ENCODE measurements around the gene ETV3L.

ETV3L gene

DNA sequence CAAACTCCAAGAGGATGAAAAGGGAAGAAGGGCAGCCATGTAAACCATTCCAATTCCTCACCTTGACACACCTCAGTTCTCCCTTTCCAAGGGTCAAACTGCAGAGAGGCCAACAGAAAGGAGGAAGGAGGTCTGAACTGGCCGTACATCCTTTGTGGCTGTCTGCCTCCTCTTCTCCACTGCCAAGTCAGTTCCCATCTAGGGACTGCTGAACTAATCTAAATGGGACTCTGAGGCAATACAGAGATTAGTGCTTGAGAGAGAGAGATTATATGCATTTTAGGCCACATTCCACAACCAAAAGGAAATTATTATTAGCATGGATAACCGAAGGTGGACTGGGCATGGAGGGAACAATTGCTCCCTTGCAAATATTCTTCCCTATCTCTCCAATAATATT lies 56.8 kb downstream of the ETV3L start:
- peak overlapping the region; percentile 64 for H3K4me3 ChIP-seq (replicated peaks; ENCODE audit: low read depth, low read length)
- TF ChIP-seq, protein P1, sequence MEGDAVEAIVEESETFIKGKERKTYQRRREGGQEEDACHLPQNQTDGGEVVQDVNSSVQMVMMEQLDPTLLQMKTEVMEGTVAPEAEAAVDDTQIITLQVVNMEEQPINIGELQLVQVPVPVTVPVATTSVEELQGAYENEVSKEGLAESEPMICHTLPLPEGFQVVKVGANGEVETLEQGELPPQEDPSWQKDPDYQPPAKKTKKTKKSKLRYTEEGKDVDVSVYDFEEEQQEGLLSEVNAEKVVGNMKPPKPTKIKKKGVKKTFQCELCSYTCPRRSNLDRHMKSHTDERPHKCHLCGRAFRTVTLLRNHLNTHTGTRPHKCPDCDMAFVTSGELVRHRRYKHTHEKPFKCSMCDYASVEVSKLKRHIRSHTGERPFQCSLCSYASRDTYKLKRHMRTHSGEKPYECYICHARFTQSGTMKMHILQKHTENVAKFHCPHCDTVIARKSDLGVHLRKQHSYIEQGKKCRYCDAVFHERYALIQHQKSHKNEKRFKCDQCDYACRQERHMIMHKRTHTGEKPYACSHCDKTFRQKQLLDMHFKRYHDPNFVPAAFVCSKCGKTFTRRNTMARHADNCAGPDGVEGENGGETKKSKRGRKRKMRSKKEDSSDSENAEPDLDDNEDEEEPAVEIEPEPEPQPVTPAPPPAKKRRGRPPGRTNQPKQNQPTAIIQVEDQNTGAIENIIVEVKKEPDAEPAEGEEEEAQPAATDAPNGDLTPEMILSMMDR (IDR thresholded peaks at IDR 0.05; ENCODE audit: low read depth, low read length, missing control alignments), result no peak
- no peak for DNase-seq (ENCODE audit: extremely low read depth, low read depth)
